Stimulated activated CD4-positive, alpha-beta T cell treated with anti-CD3 and anti-CD28 coated beads, Interleukin-12 subunit alpha, Interleukin-12 subunit beta, amount 100 ng/mL, for 4 hours (primary cell): ENCODE results near the gene FASTKD1.

Source experiments
- DNase-seq: peaks from one replicate; pipeline ENCODE4 v3.0.0-alpha.2; 2020

FASTKD1 gene

DNA sequence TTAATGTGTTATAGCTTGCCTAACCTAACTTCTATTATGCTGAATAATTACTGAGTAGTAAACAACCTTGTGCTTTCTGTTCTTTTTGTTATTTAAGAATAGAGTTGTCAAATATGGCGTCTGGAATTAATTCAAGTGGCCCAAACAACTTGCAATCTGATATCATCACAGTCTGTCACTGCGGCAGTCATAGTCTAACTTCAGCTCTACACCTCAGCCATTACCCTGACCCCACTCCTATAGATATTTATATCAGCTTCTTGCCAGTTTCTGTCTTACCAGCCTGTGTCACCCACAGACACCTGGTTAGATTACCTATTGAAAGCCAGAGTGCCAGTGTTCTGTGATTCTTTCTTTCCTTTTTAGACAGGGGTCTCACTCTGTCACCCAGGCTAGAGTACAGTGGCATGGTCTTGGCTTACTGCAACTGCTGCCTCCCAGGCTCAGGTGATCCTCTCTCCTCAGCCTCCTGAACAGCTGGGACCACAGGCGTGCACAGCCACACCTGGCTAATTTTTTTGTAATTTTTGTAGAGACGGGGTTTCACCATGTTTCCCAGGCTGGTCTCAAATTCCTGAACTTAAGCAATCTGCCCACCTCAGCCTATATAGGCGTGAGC, 78.2 kb downstream of the FASTKD1 start:
- no peak for DNase-seq

DNA sequence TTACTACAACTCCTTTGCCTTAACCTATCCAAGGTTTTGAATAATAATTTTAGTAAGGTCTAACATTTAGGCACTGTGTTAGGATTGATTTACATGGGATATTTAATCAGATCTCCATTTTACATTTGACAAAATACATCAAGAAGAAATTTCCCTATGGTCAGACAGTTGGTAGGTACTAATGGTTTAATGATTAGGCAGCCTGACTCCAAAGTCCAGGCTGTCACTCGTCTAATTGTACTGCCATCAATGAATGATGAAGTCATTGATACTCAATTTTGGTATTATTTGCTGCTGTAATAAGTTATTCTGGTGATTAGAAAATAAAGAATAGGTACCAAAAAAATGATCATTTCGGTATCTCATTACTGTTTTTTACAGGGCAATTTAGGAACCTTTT, 80.3 kb downstream of the FASTKD1 start:
- no peak for DNase-seq

DNA sequence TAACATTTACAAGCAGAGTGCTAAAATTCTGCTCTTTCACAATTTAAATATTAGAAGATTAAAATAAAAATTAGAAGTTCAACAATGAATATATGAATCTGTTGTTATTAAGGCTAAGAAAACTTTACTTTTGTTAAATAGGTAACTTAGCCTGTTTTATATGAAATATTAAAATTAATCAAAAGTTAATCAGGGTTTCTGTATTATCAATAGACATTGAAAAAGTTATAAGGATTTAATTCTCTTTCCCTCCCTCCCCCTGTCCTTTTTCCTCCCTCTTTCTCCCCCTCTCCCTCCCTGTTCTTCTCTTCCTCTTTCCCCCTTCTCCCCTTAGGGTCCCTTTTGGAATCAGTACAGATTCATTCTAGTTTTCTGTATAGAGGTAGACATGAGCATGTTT, 82.3 kb downstream of the FASTKD1 start:
- DNase-seq = no peak

DNA sequence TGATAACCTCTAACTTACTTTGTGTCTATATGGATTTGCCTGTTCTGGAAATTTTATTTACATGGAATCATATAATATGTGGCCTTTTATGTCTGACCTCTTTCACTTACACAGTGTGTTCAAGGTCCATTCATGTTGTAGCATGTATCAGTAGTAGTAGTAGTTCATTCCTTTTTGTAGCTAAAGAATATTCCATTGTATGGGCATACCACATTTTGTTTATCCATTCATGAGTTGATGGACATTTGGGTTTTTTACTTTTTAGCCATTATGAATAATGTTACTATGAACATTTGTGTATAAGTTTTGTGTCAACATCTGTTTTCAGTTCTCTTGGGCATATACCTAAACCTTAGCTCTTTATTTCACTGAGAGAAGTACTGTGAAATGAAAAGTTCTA, 82.8 kb downstream of the FASTKD1 start:
- DNase-seq = no peak

DNA sequence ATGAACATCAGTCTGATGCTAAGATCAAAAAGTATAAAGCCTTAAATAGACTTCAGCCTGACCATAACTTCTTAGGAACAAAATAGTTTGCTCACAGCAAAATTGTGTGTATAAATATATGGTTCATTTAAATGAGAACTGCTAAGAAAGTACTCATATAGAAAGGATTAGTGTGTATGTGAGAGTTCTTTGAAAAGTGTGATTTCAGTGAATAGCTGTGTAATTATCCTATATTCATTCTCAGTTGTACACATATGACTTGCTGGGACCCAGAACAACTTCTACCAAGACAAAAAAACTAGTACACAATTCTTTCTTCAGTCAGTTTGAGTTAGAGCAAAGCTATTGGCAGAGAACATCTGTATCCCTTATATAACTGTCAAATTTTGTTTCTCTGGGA, 87.2 kb downstream of the FASTKD1 start:
- DNase-seq = no peak

DNA sequence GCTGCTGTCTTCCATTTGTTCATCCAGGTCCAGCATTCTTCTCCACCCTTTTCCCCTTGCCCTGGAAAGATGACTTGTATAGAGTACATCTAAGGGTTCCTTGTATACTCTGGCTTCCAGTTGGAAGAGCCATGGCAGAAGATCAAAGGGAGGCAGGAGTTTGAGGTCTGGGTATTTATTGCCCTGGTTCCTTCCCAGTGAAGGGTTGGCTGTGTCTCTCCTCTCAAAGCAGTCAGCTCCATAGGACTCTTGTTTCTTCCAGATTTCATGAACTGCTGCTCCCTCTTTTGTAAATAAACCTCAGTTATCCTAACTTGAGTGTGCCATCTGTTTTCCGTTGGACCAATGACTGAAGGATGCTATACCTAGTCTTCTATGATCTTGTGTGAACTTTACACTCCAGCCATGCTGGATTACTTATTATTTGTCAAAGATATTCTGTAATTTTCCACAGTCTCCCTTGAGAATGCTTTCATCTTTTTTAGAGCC, 88.0 kb downstream of the FASTKD1 start:
- no peak for DNase-seq

DNA sequence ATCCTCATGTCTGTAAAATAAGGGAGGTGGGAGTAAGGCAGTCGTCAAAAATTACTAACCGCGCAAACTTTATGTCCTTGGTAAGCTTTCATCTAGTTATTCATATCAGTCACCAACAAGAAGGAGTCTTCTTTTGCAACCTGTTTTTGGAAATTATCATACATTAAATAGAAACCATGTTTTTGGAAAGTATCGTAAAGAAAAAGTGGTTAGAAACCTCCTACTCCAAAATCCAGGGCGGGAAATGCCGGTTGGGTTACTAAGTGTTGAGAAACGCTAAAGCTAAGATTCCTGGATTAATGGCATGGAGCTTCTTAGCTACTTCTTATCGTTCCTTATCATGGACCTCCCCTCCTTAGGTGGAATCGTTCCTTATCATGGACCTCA, 93.6 kb downstream of the FASTKD1 start:
- no peak for DNase-seq
